Aorta (tissue), 5 donors: ENCODE measurements around the gene CPNE9. TPM values are rescaled to one million over a fixed set of nuclear protein-coding genes. Genes with fewer than 3 reads are reported as not detected.
A peak's percentile ranks its signal among the peaks of the same experiment; 100 is the strongest.

Experiments used
- ATAC-seq: fragments of 200-7000 bp; cut with Tn5 transposase; one replicate; pipeline ENCODE4 v1.9.1; 2022; ENCODE audit warnings: moderate library complexity; ENCODE audit not compliant: low FRiP score
- DNase-seq, 2 donors: peaks; one replicate each; pipeline ENCODE4 v3.0.0-alpha.2; 2020
- H3K27ac ChIP-seq, 2 donors: one replicate each; pipeline ENCODE4 v1.5.1; 2013; ENCODE audit warnings: low read length in 2 of 2, mild to moderate bottlenecking in 2 of 2, moderate library complexity in 2 of 2, control low read depth in 1 of 2, inconsistent platforms in 1 of 2, low read depth in 1 of 2
- H3K27me3 ChIP-seq, 2 donors: one replicate each; pipeline ENCODE4 v1.6.1; 2013; ENCODE audit warnings: control low read depth in 1 of 2, low read length in 1 of 2, mild to moderate bottlenecking in 1 of 2, moderate library complexity in 1 of 2; ENCODE audit not compliant: insufficient read depth in 2 of 2, control insufficient read depth in 1 of 2
- H3K36me3 ChIP-seq, 2 donors: one replicate each; pipeline ENCODE4 v1.6.1; 2013; ENCODE audit warnings: control low read depth in 1 of 2, low read length in 1 of 2, mild to moderate bottlenecking in 1 of 2; ENCODE audit not compliant: insufficient read depth in 2 of 2, control insufficient read depth in 1 of 2
- H3K4me1 ChIP-seq, 2 donors: one replicate each; pipeline ENCODE4 v1.6.1; 2013; ENCODE audit warnings: low read length in 2 of 2, control low read depth in 1 of 2, mild to moderate bottlenecking in 1 of 2, moderate library complexity in 1 of 2; ENCODE audit not compliant: insufficient read depth in 2 of 2, control insufficient read depth in 1 of 2
- H3K4me3 ChIP-seq, 2 donors: one replicate each; pipeline ENCODE4 v1.5.1; 2013; ENCODE audit warnings: low read length in 2 of 2, control low read depth in 1 of 2, mild to moderate bottlenecking in 1 of 2
- H3K9me3 ChIP-seq: one replicate; pipeline ENCODE4 v1.6.1; 2013; ENCODE audit warnings: mild to moderate bottlenecking, low read length; ENCODE audit not compliant: control insufficient read depth
- WGBS, 2 donors: extraction: QIAGEN DNeasy Blood & Tissue Kit; methylation state at CpG; one replicate each; pipeline ENCODE4 v1.1.7; 2013; 5-methylcytosine and 5-hydroxymethylcytosine counted together
- intact Hi-C, 2 donors: fragments of 100-400 bp; cut with DNase I; formaldehyde crosslinking; loops; one replicate each; pipeline versions ENCODE4 v1.14.2 to v1.15.0; 2022
- polyA plus RNA-seq, 2 donors: library from polyadenylated mRNA; stranded (reverse); fragments of 200-250 nt; gene quantifications; one replicate each; pipeline ENCODE4 v1.2.3, GENCODE V29; 2013
- total RNA-seq, 2 donors: library from RNA; stranded (reverse); fragmentation: NEBNext Ultra II Directional; extraction: Animal tissue kit (Norgen Biotek cat#: 25700); gene quantifications; one replicate each; pipeline ENCODE4 v1.2.1, GENCODE V29; 2021
- donor health status: healthy with polysubstance abuse.
- donor health status: Bipolar disorder and iron deficiency.
- donor health status: DM: no; HTN: no; CAD: no.
- donor health status: DM: no; HTN: no; CAD: no.
- donor health status: DM: yes; HTN: yes; CAD: no.

CPNE9 gene
- total and polyA plus RNA-seq, 4 donors: not detected

DNA sequence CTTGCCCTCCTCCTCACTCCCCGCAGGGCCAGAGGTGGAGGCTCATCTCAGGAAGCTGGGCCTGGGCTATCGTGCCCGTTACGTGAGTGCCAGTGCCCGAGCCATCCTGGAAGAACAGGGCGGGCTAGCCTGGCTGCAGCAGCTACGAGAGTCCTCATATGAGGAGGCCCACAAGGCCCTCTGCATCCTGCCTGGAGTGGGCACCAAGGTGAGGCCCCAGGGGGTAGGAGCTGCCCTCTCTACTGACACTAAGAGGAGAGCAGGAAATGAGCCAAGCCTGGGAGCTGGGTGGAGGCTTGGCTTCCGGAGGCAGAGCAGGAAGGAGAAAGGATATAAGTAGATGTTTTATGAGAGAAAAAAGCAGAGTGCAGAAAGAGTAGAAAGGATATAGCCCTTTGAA lies 51.0 kb downstream of the CPNE9 start:
- intact Hi-C loops: loop anchor here (5.0 kb wide), 1 partner anchor 38 kb away; the partner anchor contains the start of genes ARPC4 (in 2 of the 2) and TADA3 (in 2 of the 2)
- H3K9me3 ChIP-seq: no peaks in the 10 kb centered on the region
- H3K36me3 ChIP-seq: peaks cover 0 to 7% of the 10 kb centered on the region in 2 donors
- no peak overlapping the region for H3K4me3 ChIP-seq
- H3K27me3 ChIP-seq: no peaks in the 10 kb centered on the region
- 74 to 76% methylated on average over 8 of the region's 8 CpGs for WGBS, 2 donors
- no peak overlapping the region for H3K27ac ChIP-seq
- ATAC-seq: no peak
- H3K4me1 ChIP-seq: no peaks in the 10 kb centered on the region
- no peak for DNase-seq

DNA sequence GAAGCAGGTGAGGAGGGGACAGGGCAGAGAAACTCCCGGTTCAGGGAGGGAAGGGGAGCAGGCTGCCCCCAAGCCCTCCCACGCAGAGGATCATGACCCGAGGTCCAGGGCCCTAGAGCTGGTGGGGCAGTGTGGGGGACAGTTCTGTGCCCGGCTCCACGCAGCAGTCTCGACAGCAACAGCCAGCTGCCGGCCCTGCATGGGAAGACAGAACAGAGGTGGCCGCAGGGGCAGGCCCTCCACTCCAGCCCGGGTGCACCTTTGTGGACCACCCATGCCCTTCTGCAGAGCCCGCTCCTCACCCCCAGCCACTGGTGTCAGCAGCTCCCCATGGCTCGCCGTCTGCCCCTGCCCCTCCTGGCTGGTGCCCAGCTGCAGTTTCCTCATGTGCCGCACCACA lies 53.8 kb downstream of the CPNE9 start:
- intact Hi-C loops: no loop called here
- H3K4me3 ChIP-seq: no peak overlapping the region
- no peaks in the 10 kb centered on the region for H3K27me3 ChIP-seq
- WGBS, 2 donors: 81 to 86% methylated on average over 13 of the region's 13 CpGs
- ATAC-seq (no peak), DNase-seq (no peak)
- no peaks in the 10 kb centered on the region for H3K4me1 ChIP-seq
- H3K36me3 ChIP-seq: peaks cover 0 to 7% of the 10 kb centered on the region in 2 donors
- H3K9me3 ChIP-seq: no peaks in the 10 kb centered on the region
- no peak overlapping the region for H3K27ac ChIP-seq

DNA sequence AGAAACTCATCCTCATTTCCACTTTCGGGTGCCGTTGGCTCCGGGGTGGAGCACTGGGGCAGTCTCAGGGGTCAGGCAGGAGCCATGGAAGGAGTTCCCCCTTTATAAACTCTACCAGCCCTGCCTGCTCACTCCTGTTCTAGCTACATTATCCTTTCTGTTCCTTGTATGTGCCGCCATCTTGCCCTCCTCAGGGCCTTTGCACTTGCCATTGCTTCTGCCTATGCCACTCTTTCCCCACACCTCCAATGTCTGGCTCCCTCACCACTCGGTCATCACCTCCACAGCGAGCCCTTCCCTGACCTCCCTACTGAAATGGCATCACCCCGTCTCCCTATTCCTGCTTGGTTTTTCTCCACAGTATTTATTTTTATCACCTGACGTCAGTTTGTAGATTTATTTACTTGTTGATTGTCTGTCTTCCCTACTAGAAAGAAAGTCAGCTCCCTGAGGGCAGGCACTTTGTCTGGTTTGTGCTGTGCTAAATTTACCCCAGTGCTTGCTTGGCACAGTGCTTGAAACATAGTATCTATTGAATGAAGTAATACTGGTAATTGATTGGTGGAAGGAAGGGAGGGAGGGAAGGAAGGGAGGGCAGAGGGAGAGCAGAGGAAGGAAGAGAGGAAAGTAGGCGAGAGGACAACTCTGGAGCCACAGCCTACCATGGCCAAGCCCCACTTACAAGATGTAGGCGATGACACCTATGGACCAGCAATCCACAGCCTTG lies 57.3 kb downstream of the CPNE9 start:
- no peak overlapping the region for H3K27ac ChIP-seq
- 96% methylated on average over 10 of the region's 10 CpGs for WGBS, 2 donors
- ATAC-seq: no peak
- peaks cover 0 to 8% of the 10 kb centered on the region in 2 donors for H3K36me3 ChIP-seq
- intact Hi-C loops: no loop called here
- H3K4me3 ChIP-seq: no peak overlapping the region
- no peaks in the 10 kb centered on the region for H3K9me3 ChIP-seq
- no peak for DNase-seq
- no peaks in the 10 kb centered on the region for H3K27me3 ChIP-seq
- H3K4me1 ChIP-seq: no peaks in the 10 kb centered on the region

GRCh38 chr3:9761919-9762318 lies 58.3 kb downstream of the CPNE9 start:
- intact Hi-C loops: no loop called here
- 94 to 96% methylated on average over 5 of the region's 5 CpGs for WGBS, 2 donors
- Histone ChIP-seq H3K27me3 (no peaks in the 10 kb centered on the region), H3K4me3 (no peak overlapping the region), H3K36me3 (peaks cover 0 to 6% of the 10 kb centered on the region in 2 donors), H3K4me1 (no peaks in the 10 kb centered on the region), H3K27ac (no peak overlapping the region), H3K9me3 (no peaks in the 10 kb centered on the region)
- DNase-seq: no peak
- ATAC-seq: no peak

- 88 to 90% methylated on average over 8 of the region's 8 CpGs for WGBS, 2 donors
- no peaks in the 10 kb centered on the region for H3K27me3 ChIP-seq
- ATAC-seq: no peak
- no peaks in the 10 kb centered on the region for H3K9me3 ChIP-seq
- H3K27ac ChIP-seq: no peak overlapping the region
- H3K36me3 ChIP-seq: peaks cover 0 to 4% of the 10 kb centered on the region in 2 donors
- no peak for DNase-seq
- intact Hi-C loops: no loop called here
- no peak overlapping the region for H3K4me3 ChIP-seq
- H3K4me1 ChIP-seq: no peaks in the 10 kb centered on the region
Measured at GRCh38 chr3:9762871-9763270, 59.2 kb downstream of the CPNE9 start.

DNA sequence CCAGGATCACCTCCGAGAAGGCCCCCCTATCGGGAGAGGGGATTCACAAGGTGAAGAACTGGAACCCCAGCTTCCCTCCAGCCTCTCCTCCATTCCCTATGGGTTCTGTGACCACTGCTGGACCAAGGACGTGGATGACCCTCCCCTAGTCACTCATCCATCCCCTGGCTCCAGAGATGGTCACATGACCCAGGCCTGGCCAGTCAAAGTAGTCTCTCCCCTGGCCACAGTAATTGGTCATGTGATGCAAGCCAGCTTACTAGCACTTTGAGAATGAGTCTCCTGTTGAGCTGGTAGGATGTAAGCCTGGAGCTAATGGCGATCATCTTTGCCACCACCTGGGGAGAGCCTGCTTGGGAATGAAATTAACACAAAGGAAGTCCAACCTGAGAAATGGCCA lies 62.2 kb downstream of the CPNE9 start:
- H3K4me1 ChIP-seq: peaks cover 2 to 4% of the 10 kb centered on the region in 2 donors
- no peak overlapping the region for H3K4me3 ChIP-seq
- H3K9me3 ChIP-seq: no peaks in the 10 kb centered on the region
- no peaks in the 10 kb centered on the region for H3K27me3 ChIP-seq
- WGBS, 2 donors: 79 to 86% methylated on average over 4 of the region's 4 CpGs
- intact Hi-C loops: no loop called here
- DNase-seq: no peak
- H3K36me3 ChIP-seq: peaks cover 0 to 2% of the 10 kb centered on the region in 2 donors
- no peak for ATAC-seq
- H3K27ac ChIP-seq: no peak overlapping the region

- peaks cover 2 to 4% of the 10 kb centered on the region in 2 donors for H3K4me1 ChIP-seq
- no peaks in the 10 kb centered on the region for H3K9me3 ChIP-seq
- peaks cover 0 to 2% of the 10 kb centered on the region in 2 donors for H3K36me3 ChIP-seq
- no peak for DNase-seq
- no peak for ATAC-seq
- WGBS, 2 donors: 62 to 70% methylated on average over 7 of the region's 7 CpGs
- no peaks in the 10 kb centered on the region for H3K27me3 ChIP-seq
- H3K4me3 ChIP-seq: no peak overlapping the region
- intact Hi-C loops: no loop called here
- H3K27ac ChIP-seq: no peak overlapping the region
Measured at GRCh38 chr3:9767418-9767817, 63.8 kb downstream of the CPNE9 start.

GRCh38 chr3:9768141-9768775 lies 64.6 kb downstream of the CPNE9 start:
- Histone ChIP-seq H3K9me3 (no peaks in the 10 kb centered on the region), H3K4me3 (no peak overlapping the region), H3K27ac (peak overlapping the region in 1 of 2 donors; percentile 37), H3K27me3 (no peaks in the 10 kb centered on the region), H3K36me3 (peaks cover 0 to 2% of the 10 kb centered on the region in 2 donors), H3K4me1 (peaks cover 2 to 4% of the 10 kb centered on the region in 2 donors)
- intact Hi-C loops: no loop called here
- no peak for ATAC-seq
- 42 to 47% methylated on average over 6 of the region's 6 CpGs for WGBS, 2 donors
- DNase-seq: no peak

DNA sequence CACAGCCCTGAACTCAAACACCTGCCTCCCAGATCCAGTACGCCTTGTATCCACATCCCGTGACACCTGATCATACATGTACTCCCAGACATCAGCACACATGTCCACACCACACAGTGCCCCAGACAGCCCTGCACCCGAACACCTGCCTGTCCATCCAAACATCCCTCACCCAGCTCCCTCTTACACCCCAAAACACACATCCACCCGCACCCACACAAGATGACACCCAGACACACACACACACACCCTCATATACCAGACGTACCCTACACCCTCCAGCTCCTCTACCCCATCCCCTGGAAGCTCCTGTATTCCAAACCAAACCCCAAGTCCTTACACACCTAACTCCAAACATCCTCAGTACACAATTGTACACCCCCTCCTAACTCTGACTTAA lies 65.4 kb downstream of the CPNE9 start:
- WGBS, 2 donors: 40 to 44% methylated on average over 5 of the region's 5 CpGs
- intact Hi-C loops: no loop called here

More for the DNA sequence above, 65.4 kb downstream of the CPNE9 start:
- H3K27me3 ChIP-seq: no peaks in the 10 kb centered on the region
- H3K4me1 ChIP-seq: peaks cover 2 to 4% of the 10 kb centered on the region in 2 donors
- DNase-seq (no peak), ATAC-seq (no peak)
- H3K27ac ChIP-seq: peak overlapping the region in 1 of 2 donors; percentile 70
- peaks cover 0 to 2% of the 10 kb centered on the region in 2 donors for H3K36me3 ChIP-seq
- H3K4me3 ChIP-seq: peak overlapping the region; percentile 42 to 84
- no peaks in the 10 kb centered on the region for H3K9me3 ChIP-seq
